CD4-positive, alpha-beta T cell treated with Interleukin-10 for 1 hour (primary cell): ENCODE results near the gene NIPAL3.
A peak's percentile ranks its signal among the peaks of the same experiment; 100 is the strongest.

Experiments
- DNase-seq: peaks from one replicate; pipeline ENCODE4 v3.0.0-alpha.2; 2020

The NIPAL3 gene

DNA sequence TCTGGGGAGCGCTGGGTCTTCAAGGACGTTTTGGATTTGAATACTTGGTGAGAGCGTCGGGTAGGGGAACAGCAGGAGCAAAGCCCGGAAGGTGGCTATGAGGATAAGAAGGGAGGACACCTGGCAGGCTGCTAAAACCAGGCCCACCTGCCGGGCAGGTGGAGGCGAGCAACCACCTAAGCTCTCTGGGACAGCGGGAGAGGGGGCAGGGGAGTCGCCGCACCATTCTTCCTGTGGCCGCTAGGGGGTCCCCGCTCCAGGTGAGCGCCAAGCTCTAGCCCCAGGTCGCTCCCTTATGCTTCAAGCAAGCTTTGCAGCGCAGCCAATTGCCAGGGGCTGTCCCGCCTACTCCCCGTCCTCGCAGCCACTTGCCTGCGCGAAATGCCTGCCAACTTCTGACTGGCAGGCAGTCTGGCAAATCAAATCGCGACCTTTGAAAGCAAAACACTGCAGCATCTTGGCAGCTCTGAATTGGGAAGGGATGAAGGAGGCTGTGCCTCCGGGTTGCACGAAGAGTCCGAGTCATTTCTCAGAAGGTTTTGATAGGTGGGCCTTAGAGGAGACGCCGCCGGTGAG, at the start of gene NIPAL3:
Gene NIPAL3, plus strand, starts transcription at position 469 of the 576 bp plus-strand sequence. CDS start 3,746 bp downstream, outside the sequence.
- DNase-seq, result peak; percentile 99

DNA sequence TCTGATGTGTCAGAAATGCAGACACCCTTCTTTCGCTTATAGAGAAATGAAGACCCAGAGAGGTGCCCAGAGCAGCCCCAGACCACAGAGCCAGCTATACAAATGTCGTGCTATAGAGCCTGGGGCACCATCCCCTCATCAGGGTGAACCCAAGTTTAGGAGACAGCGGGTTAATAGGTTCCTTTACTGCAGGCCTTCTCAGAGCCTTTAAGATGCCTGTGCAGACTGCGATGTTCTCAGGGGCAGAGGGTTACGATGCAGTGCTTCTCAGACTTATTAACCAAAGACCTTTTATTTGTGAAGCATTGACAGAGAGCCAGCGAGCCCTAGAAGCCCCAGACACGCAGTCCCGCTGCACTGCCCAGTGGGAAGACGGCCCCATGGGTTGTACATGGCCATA, 48.9 kb upstream of the NIPAL3 start:
- DNase-seq, result no peak

DNA sequence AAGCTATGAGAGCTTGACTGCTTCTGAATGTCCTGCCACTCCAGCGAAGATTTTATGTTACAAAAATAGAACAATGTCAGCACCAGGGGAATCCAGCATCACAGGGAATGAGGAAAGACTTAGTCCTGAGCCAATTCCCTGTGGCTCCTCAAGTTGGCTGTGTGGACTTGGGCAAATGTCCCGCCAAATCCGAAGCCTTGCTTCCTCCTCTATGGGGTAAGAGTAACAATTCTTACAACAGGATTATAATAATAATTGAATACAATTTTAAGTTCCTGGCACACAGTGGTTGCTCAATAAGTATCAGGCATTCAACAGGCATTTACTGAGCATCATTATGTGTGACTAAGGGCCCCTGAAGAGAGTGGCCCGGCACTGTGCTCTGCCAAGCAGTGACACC, 46.4 kb upstream of the NIPAL3 start:
- DNase-seq, result no peak

DNA sequence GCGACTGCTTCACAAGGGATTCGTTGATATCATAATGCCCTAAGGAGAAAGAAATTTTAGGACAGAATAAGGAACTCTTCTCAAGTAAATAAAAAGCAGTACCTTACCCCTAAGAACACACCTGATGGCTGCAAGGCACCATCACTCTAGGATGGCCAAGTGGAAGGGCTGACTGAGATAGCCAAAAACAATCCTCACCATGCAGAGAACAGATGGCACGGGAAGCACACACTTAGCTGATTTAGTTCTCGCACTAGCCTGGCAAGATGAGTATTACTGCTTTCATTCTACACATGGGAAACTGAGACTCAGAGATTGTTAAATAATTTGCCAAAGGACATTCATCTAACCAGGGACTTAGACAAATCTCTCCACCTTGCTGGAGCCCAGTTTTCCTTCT, 45.8 kb upstream of the NIPAL3 start:
- no peak for DNase-seq

DNA sequence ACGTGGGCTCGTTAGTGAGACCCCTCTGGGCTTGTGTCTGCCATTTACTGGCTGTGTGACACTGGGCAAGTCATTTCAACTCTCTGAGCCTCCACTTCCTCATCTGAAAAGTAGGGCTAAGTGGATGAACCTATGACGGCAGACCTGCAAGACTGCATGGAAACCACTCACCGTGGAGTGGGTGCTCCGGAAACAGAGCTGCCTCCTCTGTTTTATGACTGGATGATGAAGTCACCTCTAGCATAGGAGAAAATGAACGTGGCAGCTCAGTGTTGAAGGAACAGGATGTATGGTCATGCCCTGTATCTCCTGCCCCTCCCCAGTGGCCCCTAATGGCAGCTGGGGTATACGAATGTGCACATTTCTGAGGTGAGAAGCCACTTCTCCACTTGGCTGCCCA, 42.6 kb upstream of the NIPAL3 start:
- no peak for DNase-seq

DNA sequence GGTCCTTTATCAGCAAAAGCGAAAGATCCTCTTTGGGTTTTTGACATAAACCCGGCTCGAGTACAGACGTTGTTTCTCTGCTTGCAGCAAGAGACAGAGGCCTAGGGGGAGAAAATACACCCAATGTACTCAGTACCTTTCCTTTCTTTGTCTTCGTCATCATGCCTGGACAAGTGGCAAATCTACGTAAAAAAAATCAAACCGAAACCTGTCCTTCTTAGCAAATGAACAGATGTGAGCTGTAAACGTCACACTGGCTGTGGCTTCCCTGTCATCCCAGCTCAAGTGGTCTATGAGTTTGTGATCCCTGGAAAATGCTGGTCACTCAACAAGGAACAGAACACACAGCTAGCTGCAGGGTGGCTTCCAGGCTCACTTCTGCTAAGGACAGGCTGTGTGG, 41.9 kb upstream of the NIPAL3 start:
- DNase-seq, result no peak

DNA sequence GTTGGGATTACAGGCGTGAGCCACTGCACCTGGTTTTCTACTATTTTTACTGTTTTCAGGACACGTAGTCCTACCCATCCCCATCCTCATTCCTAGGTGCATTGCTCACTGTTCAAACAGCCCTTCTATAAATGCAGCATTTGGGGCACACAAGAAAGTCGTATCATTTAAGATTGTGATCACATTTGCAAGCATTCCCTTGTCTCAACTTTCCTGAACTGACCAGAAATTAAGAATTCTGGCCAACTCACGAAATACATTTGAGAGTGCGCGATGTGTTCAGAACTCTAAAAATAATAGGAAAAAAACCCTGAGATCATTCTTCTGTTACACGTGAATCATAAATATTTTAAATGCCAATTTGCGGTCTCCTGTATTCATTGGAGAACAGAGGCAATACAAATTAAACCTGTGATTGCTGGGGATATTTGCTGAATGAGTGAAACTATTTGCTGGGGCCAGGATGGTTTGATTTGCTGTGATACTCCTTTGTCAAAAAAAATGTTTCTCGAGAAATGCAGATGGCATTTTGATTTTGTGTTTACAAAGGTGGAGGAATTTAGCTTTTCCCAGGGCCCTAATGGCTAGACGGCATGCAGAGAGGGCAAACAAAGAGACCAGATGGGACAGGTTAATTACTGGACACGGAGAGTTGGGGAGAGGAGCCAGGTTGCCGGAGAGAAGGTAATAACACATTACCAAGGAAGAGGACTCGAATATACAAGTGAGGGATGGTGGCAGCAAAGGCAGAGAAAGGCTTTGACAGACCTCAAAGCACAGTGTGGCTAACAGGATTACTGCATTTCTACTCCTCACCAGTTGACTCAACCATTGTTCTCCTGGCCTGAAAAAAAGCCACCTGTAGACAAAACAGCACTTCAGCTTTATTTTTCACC, 40.5 kb upstream of the NIPAL3 start:
- DNase-seq, result no peak

DNA sequence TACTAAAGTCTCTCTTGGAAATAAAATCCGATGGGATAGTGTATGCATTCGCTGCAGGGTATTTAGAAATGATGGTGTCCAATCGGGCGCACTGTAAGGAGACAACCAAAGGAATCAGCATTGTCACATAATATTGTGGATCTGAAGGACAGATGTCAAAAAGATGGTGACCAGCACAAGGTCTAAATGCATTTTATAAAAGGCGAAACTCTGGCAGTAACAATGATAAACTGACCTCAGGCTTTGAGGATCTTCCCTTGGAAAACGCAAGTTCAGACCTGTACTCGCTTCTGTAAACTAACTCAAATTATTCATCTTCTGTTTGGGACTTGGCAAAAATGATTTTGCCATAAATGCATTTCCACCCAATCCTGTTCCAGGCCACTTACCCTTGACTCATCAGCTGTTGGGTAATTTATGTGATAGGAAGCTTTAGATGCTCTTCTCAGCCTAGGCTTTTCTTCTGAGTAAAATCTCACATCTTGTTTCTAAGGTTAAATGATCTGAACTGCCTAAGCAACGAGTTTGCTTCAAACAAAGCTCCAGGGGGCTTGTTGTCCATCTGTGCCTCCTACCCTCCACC, 35.8 kb upstream of the NIPAL3 start:
- DNase-seq, result no peak

DNA sequence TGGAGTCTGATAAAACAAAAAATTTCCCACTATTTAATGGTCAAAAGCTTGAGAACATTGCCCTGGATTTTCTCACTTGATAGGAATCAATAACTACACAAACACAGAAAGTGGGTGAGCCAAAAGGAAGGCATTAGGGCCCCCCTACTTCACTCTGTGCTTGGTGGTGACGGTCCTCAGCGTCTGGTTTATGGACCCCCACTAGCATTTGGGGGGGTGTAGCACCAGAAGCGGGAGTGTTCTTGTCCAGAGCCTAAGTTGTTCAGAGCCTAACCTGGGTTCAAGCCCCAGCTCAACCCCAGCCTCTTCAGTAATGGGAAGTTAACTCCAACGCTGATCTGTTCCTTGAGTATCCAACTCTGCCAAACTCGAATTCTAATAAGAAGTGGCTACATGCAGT, 35.1 kb upstream of the NIPAL3 start:
- DNase-seq, result no peak

DNA sequence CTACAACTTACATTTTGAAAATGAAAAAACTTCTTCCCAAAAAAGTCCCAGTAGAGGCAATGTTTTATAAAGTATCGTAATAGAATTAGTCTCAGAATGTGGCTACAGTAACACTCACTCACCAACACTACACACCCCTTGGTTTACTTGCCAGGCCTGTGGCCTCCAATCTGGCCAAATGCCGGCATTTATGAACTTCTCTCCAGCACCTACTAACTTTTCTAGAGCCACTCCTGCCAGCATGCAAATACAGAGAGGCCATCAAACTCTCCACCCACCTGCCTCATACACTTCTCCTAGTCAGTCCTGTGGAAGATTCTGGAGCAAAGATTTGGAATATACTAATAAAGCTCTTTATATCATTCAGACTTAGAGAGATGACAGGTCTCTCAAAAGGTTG, 34.3 kb upstream of the NIPAL3 start:
- no peak for DNase-seq

DNA sequence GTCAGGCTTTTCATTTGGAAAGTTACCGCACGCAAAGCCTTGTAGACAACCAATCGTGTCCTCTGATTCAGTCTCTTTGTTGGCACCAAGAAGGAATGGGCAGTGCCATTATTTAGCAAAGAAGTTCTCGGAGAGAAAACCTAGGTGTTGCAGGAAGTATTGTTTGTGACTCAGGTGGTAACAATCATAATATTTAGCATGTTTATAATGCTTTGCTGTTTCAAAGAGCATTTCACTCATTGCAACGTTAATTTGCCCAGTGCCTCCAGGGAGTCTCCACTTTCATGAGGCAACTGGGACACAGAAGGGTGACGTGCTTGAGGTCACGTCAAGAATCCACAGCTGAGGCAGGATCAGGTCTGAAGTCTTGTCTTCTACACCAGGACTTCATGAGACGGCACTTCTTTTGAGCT, 33.4 kb upstream of the NIPAL3 start:
- DNase-seq, result no peak

DNA sequence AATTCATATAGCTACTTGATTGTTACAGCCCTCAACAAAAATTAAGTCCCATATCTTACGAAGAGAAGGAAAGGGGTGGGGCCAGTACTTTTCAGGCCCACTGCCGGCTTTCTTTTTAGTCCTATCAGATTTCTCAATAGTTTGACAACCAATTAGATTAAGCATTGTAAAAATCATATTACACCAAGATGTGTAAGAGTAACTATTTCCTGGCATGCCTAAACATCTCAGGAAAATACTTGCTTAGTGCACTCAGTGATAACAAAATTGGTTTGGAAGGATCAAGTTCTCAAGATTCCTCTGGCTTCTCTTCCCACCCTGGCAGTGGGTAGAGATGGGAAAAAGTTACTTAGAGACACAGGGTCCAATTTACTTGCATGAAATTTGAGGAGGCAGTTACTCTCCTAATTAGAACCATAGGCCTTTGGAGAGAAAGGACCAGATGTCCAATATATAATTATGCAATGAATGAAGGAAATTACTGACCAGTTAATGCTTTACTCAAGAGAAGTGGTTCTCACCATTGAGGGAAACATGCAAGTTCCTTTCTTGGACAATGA, 32.1 kb upstream of the NIPAL3 start:
- no peak for DNase-seq

DNA sequence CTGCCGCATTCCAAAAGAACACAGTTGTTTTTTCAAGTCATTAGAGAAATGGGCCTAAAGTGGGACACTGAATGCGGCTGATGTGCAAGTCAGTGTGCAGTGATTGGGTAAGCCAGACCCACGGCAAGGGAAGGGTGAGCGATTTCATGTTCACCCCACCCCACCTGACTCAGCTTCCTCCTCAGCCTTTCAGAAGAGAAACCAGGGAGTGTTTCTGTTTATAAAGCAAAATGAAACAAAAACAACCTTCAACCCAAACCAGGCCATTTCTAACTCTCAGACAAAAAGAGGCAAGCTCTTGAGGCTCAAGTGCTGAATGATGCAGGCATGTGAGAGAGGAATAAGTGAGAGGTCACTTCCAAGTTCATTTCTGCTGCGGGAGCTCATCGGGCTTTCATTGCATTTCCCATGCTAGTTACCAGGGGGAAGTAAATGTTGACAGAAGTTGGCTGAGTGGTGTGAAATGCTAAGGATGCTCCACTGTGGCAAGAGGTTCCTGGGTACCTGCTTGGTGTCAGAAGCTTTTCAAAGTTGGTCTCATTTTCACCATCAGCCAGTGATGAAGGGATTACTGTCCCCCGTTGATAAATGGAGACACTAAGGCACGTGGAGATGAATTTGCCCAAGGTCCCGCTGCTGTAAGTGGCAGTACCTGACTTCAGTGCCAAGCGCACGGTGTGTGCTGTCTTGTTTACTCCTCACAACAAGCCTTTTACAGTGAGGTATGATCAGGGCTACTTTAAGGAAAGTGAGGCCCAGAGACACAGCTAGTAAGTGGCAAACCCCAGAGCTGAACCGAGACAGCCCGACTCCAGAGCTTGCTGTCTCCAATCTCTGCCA, 31.1 kb upstream of the NIPAL3 start:
- peak; percentile 28 for DNase-seq

DNA sequence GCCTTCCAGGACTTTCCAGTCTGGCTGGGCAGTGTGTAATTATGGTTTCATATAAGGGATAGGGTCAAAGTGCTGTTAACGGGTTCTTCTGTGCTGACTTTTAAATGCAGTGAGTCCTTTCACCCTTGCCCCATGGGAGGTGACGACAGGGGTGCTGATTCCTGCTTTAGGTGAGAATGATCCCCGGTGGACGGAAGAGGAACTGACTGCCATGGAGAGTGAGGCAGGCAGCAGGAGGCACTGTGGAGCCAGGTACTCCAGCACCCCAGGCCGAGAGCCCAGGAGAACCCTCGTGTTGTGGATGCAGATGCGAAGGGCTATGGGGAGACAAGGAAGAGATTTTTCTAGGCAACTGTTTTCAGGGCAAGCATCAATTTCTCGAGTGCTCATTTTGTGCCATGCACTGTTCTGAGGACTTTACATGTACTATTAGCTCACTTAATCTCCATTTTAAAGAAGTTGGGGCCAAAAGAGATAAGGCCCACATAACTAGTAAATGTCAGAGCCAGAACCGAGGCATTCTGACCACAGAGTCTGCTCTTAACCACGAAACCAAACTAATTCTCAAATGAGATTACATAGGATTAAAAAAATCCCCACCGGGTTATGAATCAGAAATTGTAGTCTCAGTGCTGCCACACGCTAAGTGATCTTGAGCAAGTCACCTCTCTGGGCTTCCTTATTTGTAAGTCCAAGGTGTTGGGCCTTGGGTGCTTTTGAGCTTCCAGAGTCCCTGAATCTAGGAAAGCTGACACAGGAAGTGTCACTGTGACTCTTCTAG, 30.3 kb upstream of the NIPAL3 start:
- peak; percentile 29 for DNase-seq

DNA sequence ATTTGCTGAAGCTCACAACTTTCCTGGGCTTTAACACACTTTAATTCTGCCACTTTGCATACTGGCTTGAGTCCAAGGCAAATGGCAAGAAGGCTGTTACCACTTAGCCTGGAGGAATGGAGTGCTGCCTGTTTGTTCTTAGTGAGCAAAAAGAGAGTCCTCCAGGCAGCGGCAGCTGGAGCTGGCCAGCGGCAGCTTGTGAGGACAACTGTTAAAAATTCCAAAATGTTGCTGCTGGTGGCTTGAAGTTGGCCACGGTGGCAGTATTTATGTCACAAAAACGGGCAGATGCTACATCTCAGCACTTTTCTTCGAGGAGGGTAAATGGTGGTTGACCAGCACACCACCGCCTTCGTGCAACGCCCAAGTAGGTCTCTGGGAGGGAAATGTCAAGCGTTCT, 29.4 kb upstream of the NIPAL3 start:
- DNase-seq, result no peak

DNA sequence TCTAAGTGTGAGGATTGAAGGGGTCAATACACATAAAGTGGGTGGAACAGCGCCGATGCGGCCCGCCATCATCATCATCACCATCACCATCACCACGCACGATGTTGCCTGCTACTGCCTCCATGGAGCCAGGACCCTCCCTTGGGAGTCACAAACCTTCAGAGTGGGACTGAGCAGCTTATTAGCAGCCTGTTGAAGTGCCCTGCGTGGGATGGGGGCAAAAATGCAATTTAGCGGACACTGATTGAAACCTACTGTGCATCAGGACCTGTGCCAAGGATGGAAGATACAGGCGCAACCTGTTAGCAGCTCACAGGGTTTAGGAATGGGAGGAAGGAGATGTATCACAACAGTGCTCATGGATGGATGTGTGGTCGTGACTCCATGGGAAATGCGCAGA, 28.7 kb upstream of the NIPAL3 start:
- DNase-seq, result no peak

DNA sequence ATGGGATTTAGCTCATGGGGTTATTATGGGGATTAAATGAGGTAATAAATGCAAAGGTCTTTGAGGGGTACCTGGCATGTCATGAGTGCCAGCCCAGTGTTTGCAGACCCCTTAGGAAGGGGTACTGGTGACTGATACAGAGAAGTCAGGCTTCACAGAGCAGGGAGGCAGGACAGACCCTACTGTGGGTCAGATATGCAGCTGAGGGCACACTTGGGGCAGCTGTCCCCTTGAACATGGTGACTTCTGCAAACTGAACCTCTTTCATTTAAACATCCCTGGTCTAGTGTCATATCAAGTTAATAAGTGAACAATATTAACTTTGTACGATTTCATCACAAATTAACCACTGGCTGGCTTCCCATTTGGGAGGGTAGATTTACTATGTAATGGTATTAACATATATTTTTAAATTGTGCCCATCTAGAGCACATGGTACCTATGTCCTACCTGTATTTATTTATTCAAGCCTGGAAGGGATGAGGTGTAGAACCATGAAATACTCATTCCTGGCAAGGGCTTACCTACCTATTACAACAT, 27.9 kb upstream of the NIPAL3 start:
- no peak for DNase-seq

DNA sequence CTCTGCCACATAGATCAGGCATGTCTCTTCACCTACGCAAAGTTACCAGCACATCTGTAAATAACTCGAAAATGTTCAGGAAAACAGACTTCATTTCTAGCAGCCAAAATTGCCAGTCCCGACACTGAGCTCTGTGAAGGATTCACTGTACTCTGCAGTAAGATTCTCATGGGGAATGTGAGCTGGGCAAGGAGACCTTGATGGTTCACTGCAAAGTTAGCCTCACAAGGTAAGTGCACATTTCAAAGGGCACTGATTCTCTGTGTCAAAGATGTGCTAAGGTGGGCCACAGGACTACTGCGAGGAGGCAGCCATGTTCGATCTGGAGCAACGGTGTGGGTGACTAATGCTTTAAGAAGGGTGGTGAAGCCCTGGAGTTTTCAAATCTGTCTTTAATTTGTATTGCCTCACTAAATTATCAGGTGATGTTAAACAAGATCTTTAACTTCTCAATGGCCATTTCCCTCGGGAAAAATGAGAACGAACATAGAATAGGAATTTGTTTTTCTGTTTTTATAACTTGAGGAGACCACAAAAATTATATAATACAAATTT, 27.2 kb upstream of the NIPAL3 start:
- DNase-seq, result no peak

DNA sequence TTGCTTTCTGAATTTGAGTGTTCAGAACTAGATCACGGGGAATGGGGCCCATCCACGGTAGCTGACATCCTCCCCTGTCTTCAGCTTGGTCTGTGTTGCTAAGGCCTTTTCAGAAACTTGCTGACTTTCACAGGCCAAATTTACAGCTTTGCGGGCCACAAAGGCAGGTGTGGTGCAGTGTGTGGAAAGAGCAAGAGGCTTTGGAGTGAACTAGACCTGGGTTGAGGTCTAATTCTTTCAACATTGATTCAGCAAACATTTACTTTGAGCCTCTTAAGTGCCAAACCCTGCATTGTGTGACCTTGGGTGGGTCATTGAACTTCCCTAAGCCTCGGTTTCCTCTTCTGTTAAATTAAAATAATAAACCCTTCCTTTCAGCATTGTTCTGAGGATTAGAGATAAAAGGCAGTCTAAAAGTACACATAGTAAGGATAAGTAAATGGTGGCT, 26.3 kb upstream of the NIPAL3 start:
- no peak for DNase-seq

DNA sequence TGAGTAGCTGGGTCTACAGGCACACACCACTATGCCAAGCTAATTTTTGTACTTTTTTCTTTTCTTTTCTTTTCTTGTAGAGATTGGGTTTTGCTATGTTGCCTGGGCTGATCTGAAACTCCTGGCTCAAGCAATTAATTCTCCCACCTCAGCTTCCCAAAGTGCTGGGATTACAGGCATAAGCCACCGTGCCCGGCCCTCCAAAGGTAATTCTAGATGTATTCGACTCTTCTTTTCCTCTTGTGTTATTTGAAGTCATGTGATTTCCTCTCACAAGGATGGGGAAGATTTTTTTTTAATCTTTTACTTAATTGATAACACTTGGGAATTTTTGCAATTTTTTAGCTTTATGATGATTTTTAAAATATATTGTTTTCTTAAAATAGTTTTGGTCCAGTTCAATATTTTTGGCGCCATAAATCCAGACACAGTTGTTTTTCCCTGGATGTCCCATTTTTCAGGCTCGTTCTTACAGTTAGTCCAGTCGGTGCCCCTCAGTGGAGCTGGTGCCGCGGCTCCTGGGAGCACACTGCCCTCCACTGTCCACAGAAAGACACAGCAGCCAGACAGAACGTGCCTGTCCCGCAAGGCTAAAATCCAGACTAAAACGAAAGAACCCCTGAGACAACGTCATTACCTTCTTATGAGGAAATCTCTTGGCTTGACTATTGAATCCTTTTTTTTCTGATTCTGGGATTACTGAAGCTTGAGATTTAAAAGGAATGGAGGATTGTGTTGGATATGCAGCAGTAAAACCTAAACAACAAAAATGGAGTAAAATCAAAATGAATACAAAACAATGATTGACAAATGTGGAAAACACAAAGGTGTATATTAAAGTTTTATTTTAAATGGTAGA, 24.4 kb upstream of the NIPAL3 start:
- peak; percentile 82 for DNase-seq
